HepG2 (cell line): ENCODE measurements around the gene OSR1. TPM values are rescaled to one million over a fixed set of nuclear protein-coding genes. Genes with fewer than 3 reads are reported as not detected.

Source experiments
- ATAC-seq: fragments of 200-7000 bp; cut with Tn5 transposase; 3 replicates; pipeline ENCODE4 v1.9.1; 2020; ENCODE audit warnings: mild to moderate bottlenecking, moderate library complexity
- BruUV-seq: library from RNA; stranded (reverse); fragments of 400-500 nt; replicated peaks from 2 replicates; lab custom pipeline; 2021; lab: Mats Ljungman, UMichigan
- CTCF ChIA-PET: fragments of 300-600 bp; formaldehyde crosslinking; extraction: SDS; loops from one replicate; lab custom pipeline; 2021; ENCODE audit warnings: low total read pairs, inconsistent platforms, low intra/inter-chr PET ratio; lab: Yijun Ruan, JAX
- POLR2A ChIA-PET: fragments of 350-600 bp; sonication (Branson Sonifier 250); formaldehyde crosslinking; loops from one replicate; lab custom pipeline; 2020; ENCODE audit warnings: antibody characterized with exemption, inconsistent platforms; lab: Yijun Ruan, JAX
- DNase-seq: peaks from one replicate; pipeline ENCODE4 v3.0.0-alpha.2; 2015; ENCODE audit warnings: low spot score
- FAIRE-seq: peaks from 3 replicates; lab custom pipeline; 2011; peaks lifted over from hg19 to GRCh38; lab: Jason Lieb, UNC
- H2AFZ ChIP-seq: one replicate; pipeline ENCODE4 v1.6.1; 2011; ENCODE audit warnings: low read length, inconsistent platforms
- H3K27ac ChIP-seq: fragments of 300-600 bp; 3 replicates; pipeline ENCODE4 v1.8.0; 2011; ENCODE audit warnings: mixed run types, mild to moderate bottlenecking, mixed read lengths, low read length, inconsistent platforms; ENCODE audit not compliant: insufficient read depth; ENCODE audit errors: extremely low read length
- H3K27me3 ChIP-seq, 2 experiments: fragments of 200-600 bp in 1 of 2; 2 replicates in 1 of 2; 3 replicates in 1 of 2; pipeline versions ENCODE4 v1.6.0 to v1.8.0; 2011; ENCODE audit warnings: low read length in 2 of 2, mild to moderate bottlenecking in 2 of 2, moderate library complexity in 2 of 2, inconsistent platforms in 1 of 2; ENCODE audit not compliant: insufficient read depth in 2 of 2, control insufficient read depth in 1 of 2
- H3K36me3 ChIP-seq, 2 experiments: fragments of 200-600 bp in 1 of 2; replicated peaks in 1 of 2; 2 replicates in 1 of 2; 3 replicates in 1 of 2; pipeline versions ENCODE4 v1.5.1 to v1.8.0; 2011; ENCODE audit warnings: low read length in 2 of 2, inconsistent platforms in 1 of 2; ENCODE audit not compliant: insufficient read depth in 2 of 2, control insufficient read depth in 1 of 2
- H3K4me1 ChIP-seq: 2 replicates; pipeline ENCODE4 v1.5.1; 2012; ENCODE audit warnings: low read length, inconsistent platforms; ENCODE audit not compliant: insufficient read depth
- H3K4me2 ChIP-seq: 2 replicates; pipeline ENCODE4 v1.6.0; 2011; ENCODE audit warnings: low read depth, low read length, inconsistent platforms
- H3K4me3 ChIP-seq, 3 experiments: fragments of 200-600 bp in 1 of 3; sonication (generic), shearing (Covaris generic) in 1 of 3; replicated peaks in 1 of 3; 2 replicates each; pipeline ENCODE4 v1.5.1; 2011 to 2016; ENCODE audit warnings: low read length in 3 of 3, inconsistent platforms in 2 of 3, low read depth in 2 of 3, mild to moderate bottlenecking in 2 of 3, control low read depth in 1 of 3, mixed read lengths in 1 of 3; ENCODE audit not compliant: insufficient read depth in 1 of 3
- H3K79me2 ChIP-seq: one replicate; pipeline ENCODE4 v1.6.1; 2011; ENCODE audit warnings: low read length, inconsistent platforms; ENCODE audit not compliant: insufficient read depth
- H3K9ac ChIP-seq: 2 replicates; pipeline ENCODE4 v1.6.0; 2011; ENCODE audit warnings: mild to moderate bottlenecking, low read depth, low read length, inconsistent platforms; ENCODE audit not compliant: insufficient read depth
- H3K9me3 ChIP-seq: 2 replicates; pipeline ENCODE4 v1.5.1; 2012; ENCODE audit warnings: mild to moderate bottlenecking, low read length
- H4K20me1 ChIP-seq: 2 replicates; pipeline ENCODE4 v1.6.0; 2011; ENCODE audit warnings: inconsistent platforms, mild to moderate bottlenecking, low read length, moderate library complexity; ENCODE audit not compliant: insufficient read depth
- AKNA ChIP-seq: sonication (generic); formaldehyde crosslinking; IDR thresholded peaks from 2 replicates; pipeline ENCODE4 v1.4.0; 2020; ENCODE audit warnings: missing genetic modification reagents, borderline replicate concordance
- FOXP1 ChIP-seq, 2 experiments: fragments of 450-650 bp in 1 of 2; IDR thresholded peaks; 2 replicates each; pipeline ENCODE4 v1.6.1; 2017 to 2018; ENCODE audit warnings: antibody characterized with exemption in 1 of 2
- HINFP ChIP-seq: sonication (generic); formaldehyde crosslinking; IDR thresholded peaks from 2 replicates; pipeline ENCODE4 v1.4.0; 2020; ENCODE audit warnings: low read depth, mild to moderate bottlenecking, missing genetic modification reagents
- MXD1 ChIP-seq: sonication (generic); formaldehyde crosslinking; IDR thresholded peaks from 2 replicates; pipeline ENCODE4 v1.4.0; 2020; ENCODE audit warnings: mild to moderate bottlenecking, missing genetic modification reagents
- MYNN ChIP-seq: sonication (generic); formaldehyde crosslinking; IDR thresholded peaks from 2 replicates; pipeline ENCODE4 v1.4.0; 2020; ENCODE audit warnings: mild to moderate bottlenecking, low read depth, missing genetic modification reagents
- TOE1 ChIP-seq: sonication (generic); formaldehyde crosslinking; IDR thresholded peaks from 2 replicates; pipeline ENCODE4 v1.4.0; 2020; ENCODE audit warnings: mild to moderate bottlenecking, missing genetic modification reagents
- WIZ ChIP-seq: sonication (generic); formaldehyde crosslinking; IDR thresholded peaks from 2 replicates; pipeline ENCODE4 v1.5.1; 2020; ENCODE audit warnings: mild to moderate bottlenecking, missing genetic modification reagents
- YEATS2 ChIP-seq: sonication (generic); formaldehyde crosslinking; IDR thresholded peaks from 2 replicates; pipeline ENCODE4 v1.4.0; 2020; ENCODE audit warnings: missing genetic modification reagents, borderline replicate concordance
- ZNF124 ChIP-seq: sonication (generic); formaldehyde crosslinking; IDR thresholded peaks from 2 replicates; pipeline ENCODE4 v1.4.0; 2020; ENCODE audit warnings: missing genetic modification reagents
- ZNF275 ChIP-seq: sonication (generic); formaldehyde crosslinking; IDR thresholded peaks from 2 replicates; pipeline ENCODE4 v1.8.0; 2022; ENCODE audit warnings: missing genetic modification reagents, mild to moderate bottlenecking, inconsistent platforms, borderline replicate concordance
- ZNF34 ChIP-seq: sonication (generic); formaldehyde crosslinking; IDR thresholded peaks from 2 replicates; pipeline ENCODE4 v1.4.0; 2020; ENCODE audit warnings: mild to moderate bottlenecking, missing genetic modification reagents, borderline replicate concordance
- ZNF44 ChIP-seq: sonication (generic); formaldehyde crosslinking; IDR thresholded peaks from 2 replicates; pipeline ENCODE4 v1.5.1; 2020; ENCODE audit warnings: mild to moderate bottlenecking, missing genetic modification reagents
- ZNF510 ChIP-seq: sonication (generic); formaldehyde crosslinking; IDR thresholded peaks from 2 replicates; pipeline ENCODE4 v1.4.0; 2020; ENCODE audit warnings: low read depth, mild to moderate bottlenecking, missing genetic modification reagents
- ZNF543 ChIP-seq: sonication (generic); formaldehyde crosslinking; IDR thresholded peaks from 2 replicates; pipeline ENCODE4 v1.4.0; 2020; ENCODE audit warnings: mild to moderate bottlenecking, missing genetic modification reagents
- ZNF746 ChIP-seq: sonication (generic); formaldehyde crosslinking; IDR thresholded peaks from 2 replicates; pipeline ENCODE4 v1.8.0; 2022; ENCODE audit warnings: mild to moderate bottlenecking, missing genetic modification reagents
- WGBS: methylation state at CpG from one replicate; pipeline ENCODE4 v1.1.6; 2017; ENCODE audit warnings: low lambda C conversion rate; 5-methylcytosine and 5-hydroxymethylcytosine counted together
- in situ Hi-C: cut with HindIII; loops from 2 replicates; pipeline ENCODE4 v1.10.0; 2017; ENCODE audit warnings: low pct_unique_long_range_greater_than_20kb; ENCODE audit not compliant: extremely low pct_ligation_motif_present
- intact Hi-C: fragments of 100-400 bp; cut with micrococcal nuclease; formaldehyde crosslinking; loops from one replicate; pipeline ENCODE4 v1.10.0; 2022; ENCODE audit not compliant: unreplicated experiment
- polyA plus RNA-seq, 8 experiments: library from polyadenylated mRNA; depleted of rRNA in 3 of 8; stranded (reverse) in 7 of 8; unstranded in 1 of 8; fragments of >200 nt; fragmentation: Illumina TruSeq in 4 of 8; extraction: Trizol in 4 of 8; gene quantifications; 2 replicates each; pipeline versions ENCODE4 v1.2.1 to v1.2.3, GENCODE V29; 2011 to 2016; ENCODE audit warnings: low read depth in 4 of 8, missing spikeins in 1 of 8, mixed read lengths in 1 of 8; ENCODE audit not compliant: insufficient read depth in 1 of 8
- total RNA-seq, 5 experiments: library from RNA; depleted of rRNA; stranded (reverse); fragments of >200 nt; fragmentation: Illumina TruSeq; extraction: Trizol; gene quantifications; 2 replicates each; pipeline ENCODE4 v1.2.3, GENCODE V29; 2016; ENCODE audit warnings: low read depth in 1 of 5

The OSR1 gene
- total and polyA plus RNA-seq, 2 of the 13 experiments (the other 11 are each of a cell fraction or from before 2014, with no cell fraction given) = 0.63 to 1.1 TPM

GRCh38 chr2:19337202-19337601, 21.2 kb downstream of the OSR1 start (continued):
- TF ChIP-seq YEATS2 (CRISPR knock-in tag) = no peak
- TF ChIP-seq AKNA (CRISPR knock-in tag) = no peak
- TF ChIP-seq WIZ = no peak
- no peak for TF ChIP-seq ZNF44 (CRISPR knock-in tag)
- no peak for TF ChIP-seq ZNF124 (CRISPR knock-in tag)

GRCh38 chr2:19336781-19337180, 21.6 kb downstream of the OSR1 start:
- H3K27ac ChIP-seq = no peak overlapping the region
- H3K4me2 ChIP-seq = no peak overlapping the region
- POLR2A ChIA-PET = interaction anchor here (2.0 kb wide), 1 partner anchor 11 kb away, joined by 13 read pairs; no protein-coding TSS in a partner anchor
- H3K9ac ChIP-seq = no peak overlapping the region
- no TSS peak for BruUV-seq
- no peaks in the 10 kb centered on the region for H3K36me3 ChIP-seq
- H4K20me1 ChIP-seq = no peaks in the 10 kb centered on the region
- no peak for FAIRE-seq
- no peaks in the 10 kb centered on the region for H3K9me3 ChIP-seq
- no peak for TF ChIP-seq TOE1 (CRISPR knock-in tag)
- TF ChIP-seq MYNN (CRISPR knock-in tag) = no peak
- TF ChIP-seq ZNF275 (CRISPR knock-in tag) = no peak
- TF ChIP-seq MXD1 (CRISPR knock-in tag) = no peak
- TF ChIP-seq ZNF746 (CRISPR knock-in tag) = no peak
- no peak for TF ChIP-seq FOXP1 (IDR thresholded peaks at IDR 0.05)
- no peak for TF ChIP-seq FOXP1 (CRISPR knock-in tag; IDR thresholded peaks at IDR 0.05)
- no peak for TF ChIP-seq HINFP (CRISPR knock-in tag)
- no peak for TF ChIP-seq ZNF510 (CRISPR knock-in tag)
- TF ChIP-seq ZNF543 (CRISPR knock-in tag) = no peak
- no peak for TF ChIP-seq ZNF34 (CRISPR knock-in tag)
- TF ChIP-seq, all 625 proteins: peak for 0
- intact Hi-C loops = no loop called here
- Histone ChIP-seq H3K4me1 (no peaks in the 10 kb centered on the region), H3K79me2 (no peaks in the 10 kb centered on the region), H3K4me3 (no peak overlapping the region), H3K27me3 (no peaks in the 10 kb centered on the region), H2AFZ (no peak overlapping the region)
- 91% methylated on average over 3 of the region's 3 CpGs for WGBS
- CTCF ChIA-PET = no interaction called here
- DNase-seq (no peak), ATAC-seq (no peak)
- in situ Hi-C loops = no loop called here
